ENCODE results near the gene CDS2. TPM values are rescaled to one million over a fixed set of nuclear protein-coding genes. Genes with fewer than 3 reads are reported as not detected.

CDS2 gene
- total and polyA plus RNA-seq, 2 experiments from 2014 or later, result 16.8 to 40.8 TPM

- Histone ChIP-seq H3K4me3 (no peak overlapping the region), H3K79me2 (replicated peaks; ENCODE audit: insufficient read depth) (no peaks in the 10 kb centered on the region), H2AFZ (no peak overlapping the region), H3F3A (replicated peaks; ENCODE audit: low read depth) (no peaks in the 10 kb centered on the region), H4K20me1 (replicated peaks; ENCODE audit: insufficient read depth) (no peaks in the 10 kb centered on the region), H3K36me3 (ENCODE audit: insufficient read depth) (no peaks in the 10 kb centered on the region), H3K4me2 (no peak overlapping the region), H3K4me1 (ENCODE audit: insufficient read depth) (no peaks in the 10 kb centered on the region), H3K27ac (ENCODE audit: low read depth) (no peak overlapping the region), H3K9me2 (ENCODE audit: insufficient read depth) (no peaks in the 10 kb centered on the region), H3K27me3 (ENCODE audit: insufficient read depth) (no peaks in the 10 kb centered on the region)
- Mint-ChIP-seq H3K36me3 (ENCODE audit: low read depth) (no peaks in the 10 kb centered on the region), H3K27me3 (ENCODE audit: insufficient read depth, low read depth, poor library complexity) (peaks cover 2% of the 10 kb centered on the region), H3K27ac (no peak overlapping the region), H3K4me3 (no peak overlapping the region), H3K9me3 (no peaks in the 10 kb centered on the region), H3K4me1 (peaks cover 13% of the 10 kb centered on the region)
- TF ChIP-seq, protein P1, sequence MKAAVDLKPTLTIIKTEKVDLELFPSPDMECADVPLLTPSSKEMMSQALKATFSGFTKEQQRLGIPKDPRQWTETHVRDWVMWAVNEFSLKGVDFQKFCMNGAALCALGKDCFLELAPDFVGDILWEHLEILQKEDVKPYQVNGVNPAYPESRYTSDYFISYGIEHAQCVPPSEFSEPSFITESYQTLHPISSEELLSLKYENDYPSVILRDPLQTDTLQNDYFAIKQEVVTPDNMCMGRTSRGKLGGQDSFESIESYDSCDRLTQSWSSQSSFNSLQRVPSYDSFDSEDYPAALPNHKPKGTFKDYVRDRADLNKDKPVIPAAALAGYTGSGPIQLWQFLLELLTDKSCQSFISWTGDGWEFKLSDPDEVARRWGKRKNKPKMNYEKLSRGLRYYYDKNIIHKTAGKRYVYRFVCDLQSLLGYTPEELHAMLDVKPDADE (IDR thresholded peaks at IDR 0.05), result no peak
- TF ChIP-seq JUNB (IDR thresholded peaks at IDR 0.05; ENCODE audit: unreplicated experiment), result no peak
- no peak for TF ChIP-seq ZNF114 (CRISPR knock-in tag; IDR thresholded peaks at IDR 0.05)
- TF ChIP-seq, protein P2, sequence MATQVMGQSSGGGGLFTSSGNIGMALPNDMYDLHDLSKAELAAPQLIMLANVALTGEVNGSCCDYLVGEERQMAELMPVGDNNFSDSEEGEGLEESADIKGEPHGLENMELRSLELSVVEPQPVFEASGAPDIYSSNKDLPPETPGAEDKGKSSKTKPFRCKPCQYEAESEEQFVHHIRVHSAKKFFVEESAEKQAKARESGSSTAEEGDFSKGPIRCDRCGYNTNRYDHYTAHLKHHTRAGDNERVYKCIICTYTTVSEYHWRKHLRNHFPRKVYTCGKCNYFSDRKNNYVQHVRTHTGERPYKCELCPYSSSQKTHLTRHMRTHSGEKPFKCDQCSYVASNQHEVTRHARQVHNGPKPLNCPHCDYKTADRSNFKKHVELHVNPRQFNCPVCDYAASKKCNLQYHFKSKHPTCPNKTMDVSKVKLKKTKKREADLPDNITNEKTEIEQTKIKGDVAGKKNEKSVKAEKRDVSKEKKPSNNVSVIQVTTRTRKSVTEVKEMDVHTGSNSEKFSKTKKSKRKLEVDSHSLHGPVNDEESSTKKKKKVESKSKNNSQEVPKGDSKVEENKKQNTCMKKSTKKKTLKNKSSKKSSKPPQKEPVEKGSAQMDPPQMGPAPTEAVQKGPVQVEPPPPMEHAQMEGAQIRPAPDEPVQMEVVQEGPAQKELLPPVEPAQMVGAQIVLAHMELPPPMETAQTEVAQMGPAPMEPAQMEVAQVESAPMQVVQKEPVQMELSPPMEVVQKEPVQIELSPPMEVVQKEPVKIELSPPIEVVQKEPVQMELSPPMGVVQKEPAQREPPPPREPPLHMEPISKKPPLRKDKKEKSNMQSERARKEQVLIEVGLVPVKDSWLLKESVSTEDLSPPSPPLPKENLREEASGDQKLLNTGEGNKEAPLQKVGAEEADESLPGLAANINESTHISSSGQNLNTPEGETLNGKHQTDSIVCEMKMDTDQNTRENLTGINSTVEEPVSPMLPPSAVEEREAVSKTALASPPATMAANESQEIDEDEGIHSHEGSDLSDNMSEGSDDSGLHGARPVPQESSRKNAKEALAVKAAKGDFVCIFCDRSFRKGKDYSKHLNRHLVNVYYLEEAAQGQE (IDR thresholded peaks at IDR 0.05; ENCODE audit: unreplicated experiment), result no peak
- no peak for TF ChIP-seq STAT1 (IDR thresholded peaks at IDR 0.05; ENCODE audit: unreplicated experiment)
- ATAC-seq (no peak), DNase-seq (ENCODE audit: low spot score) (no peak)
Observed at GRCh38 chr20:5078399-5078958, 48.3 kb upstream of the CDS2 start.

DNA sequence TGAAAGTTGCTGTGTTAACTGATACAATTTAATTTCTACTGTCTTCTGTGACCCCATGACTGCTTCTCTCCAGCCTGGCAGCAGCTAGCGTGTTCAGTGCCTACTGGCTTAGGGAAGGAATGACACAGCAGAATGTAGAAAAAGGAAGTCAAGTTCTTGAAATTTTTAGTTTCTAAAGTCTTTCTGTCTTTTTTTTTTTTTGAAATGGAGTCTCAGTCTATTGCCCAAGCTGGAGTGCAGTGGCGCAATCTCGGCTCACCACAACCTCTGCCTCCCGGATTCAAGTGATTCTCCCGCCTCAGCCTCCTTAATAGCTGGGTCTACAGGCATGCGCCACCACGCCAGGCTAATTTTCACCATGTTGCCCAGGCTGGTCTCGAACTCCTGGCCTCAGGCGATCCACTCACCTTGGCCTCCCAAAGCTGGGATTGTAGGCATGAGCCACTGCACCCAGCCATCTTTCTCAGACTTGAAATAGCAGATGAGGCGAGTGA lies 46.4 kb upstream of the CDS2 start:
- H3K79me2 ChIP-seq (replicated peaks; ENCODE audit: insufficient read depth), result no peaks in the 10 kb centered on the region
- no peaks in the 10 kb centered on the region for H3K9me3 Mint-ChIP-seq
- H3K27ac ChIP-seq (ENCODE audit: low read depth), result no peak overlapping the region
- no peak overlapping the region for H3K4me2 ChIP-seq
- no peaks in the 10 kb centered on the region for H3K4me1 ChIP-seq (ENCODE audit: insufficient read depth)
- no peak overlapping the region for H3K4me3 ChIP-seq
- no peak for ATAC-seq
- H3F3A ChIP-seq (replicated peaks; ENCODE audit: low read depth), result no peaks in the 10 kb centered on the region
- H3K36me3 ChIP-seq (ENCODE audit: insufficient read depth), result no peaks in the 10 kb centered on the region
- H3K9me2 ChIP-seq (ENCODE audit: insufficient read depth), result no peaks in the 10 kb centered on the region
- H3K27me3 ChIP-seq (ENCODE audit: insufficient read depth), result no peaks in the 10 kb centered on the region
- H3K4me1 Mint-ChIP-seq, result peaks cover 4% of the 10 kb centered on the region; the same call in 2 of the 3 replicates
- H3K27me3 Mint-ChIP-seq (ENCODE audit: insufficient read depth, low read depth, poor library complexity), result peaks cover 4% of the 10 kb centered on the region
- H3K27ac Mint-ChIP-seq, result peak overlapping the region; percentile 69
- DNase-seq (ENCODE audit: low spot score), result no peak
- no peaks in the 10 kb centered on the region for H4K20me1 ChIP-seq (replicated peaks; ENCODE audit: insufficient read depth)
- H3K36me3 Mint-ChIP-seq (ENCODE audit: low read depth), result no peaks in the 10 kb centered on the region
- H3K4me3 Mint-ChIP-seq, result no peak overlapping the region
- H2AFZ ChIP-seq, result no peak overlapping the region
- TF ChIP-seq STAT1 (IDR thresholded peaks at IDR 0.05; ENCODE audit: unreplicated experiment) (no peak), JUNB (IDR thresholded peaks at IDR 0.05; ENCODE audit: unreplicated experiment) (no peak), POLR2AphosphoS5 (IDR thresholded peaks at IDR 0.05; ENCODE audit: low read depth) (no peak), CTCF (conservative IDR thresholded peaks at IDR 0.05; ENCODE audit: low read depth in 2 of 2) (no peak), EZH2phosphoT487 (IDR thresholded peaks at IDR 0.05; ENCODE audit: unreplicated experiment) (no peak), EZH2 (IDR thresholded peaks at IDR 0.05; ENCODE audit: low read depth, unreplicated experiment) (no peak), CREB1 (CRISPR knock-in tag; IDR thresholded peaks at IDR 0.05; ENCODE audit: low read depth) (no peak)
- TF ChIP-seq, protein P2 (IDR thresholded peaks at IDR 0.05; ENCODE audit: unreplicated experiment), result no peak
- TF ChIP-seq, protein P1 (IDR thresholded peaks at IDR 0.05), result no peak
